ENCODE data around the gene BRPF3. TPM values are rescaled to one million over a fixed set of nuclear protein-coding genes. Genes with fewer than 3 reads are reported as not detected.

The BRPF3 gene
- total and polyA plus RNA-seq, 2 of the 13 experiments (the other 11 are each of a cell fraction or from before 2014, with no cell fraction given), result 12.3 to 22.9 TPM

DNA sequence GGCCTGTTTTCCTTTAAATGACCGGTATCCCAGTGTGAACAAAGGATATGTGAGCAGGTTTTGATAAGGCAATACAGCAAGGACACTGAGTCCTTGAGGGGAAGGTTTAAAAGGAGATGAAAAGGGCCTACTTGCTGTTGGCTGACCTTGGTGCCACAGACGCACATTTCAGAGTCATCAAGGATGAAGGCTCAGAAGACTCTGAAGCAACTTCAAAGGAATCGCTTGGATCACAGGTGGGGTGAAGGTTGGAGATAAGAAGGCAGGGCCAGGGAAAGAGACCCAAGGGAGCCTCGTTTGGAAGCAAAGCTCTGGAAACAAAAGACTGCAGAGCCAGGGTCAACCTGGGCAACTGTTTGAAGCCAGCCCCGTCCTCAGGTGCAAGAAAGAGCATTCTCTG is 43.2 kb downstream of the BRPF3 start (continued):
- TF ChIP-seq, protein P1, sequence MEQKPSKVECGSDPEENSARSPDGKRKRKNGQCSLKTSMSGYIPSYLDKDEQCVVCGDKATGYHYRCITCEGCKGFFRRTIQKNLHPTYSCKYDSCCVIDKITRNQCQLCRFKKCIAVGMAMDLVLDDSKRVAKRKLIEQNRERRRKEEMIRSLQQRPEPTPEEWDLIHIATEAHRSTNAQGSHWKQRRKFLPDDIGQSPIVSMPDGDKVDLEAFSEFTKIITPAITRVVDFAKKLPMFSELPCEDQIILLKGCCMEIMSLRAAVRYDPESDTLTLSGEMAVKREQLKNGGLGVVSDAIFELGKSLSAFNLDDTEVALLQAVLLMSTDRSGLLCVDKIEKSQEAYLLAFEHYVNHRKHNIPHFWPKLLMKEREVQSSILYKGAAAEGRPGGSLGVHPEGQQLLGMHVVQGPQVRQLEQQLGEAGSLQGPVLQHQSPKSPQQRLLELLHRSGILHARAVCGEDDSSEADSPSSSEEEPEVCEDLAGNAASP (CRISPR knock-in tag; IDR thresholded peaks at IDR 0.05; ENCODE audit: borderline replicate concordance), result peak; percentile 34; the same call in 1 of the 2 replicates
- TF ChIP-seq ELF3 (CRISPR knock-in tag; IDR thresholded peaks at IDR 0.05) (no peak), EP300 (IDR thresholded peaks at IDR 0.05; ENCODE audit: low read depth in 2 of 2, low read length in 2 of 2) (no peak), EP300 (CRISPR knock-in tag; IDR thresholded peaks at IDR 0.05; ENCODE audit: borderline replicate concordance) (0 out of 2 replicates have a peak, but pooled peaks have one; percentile 50), NR2F6 (IDR thresholded peaks at IDR 0.05) (0 out of 2 replicates have a peak, but pooled peaks have one; percentile 17), NR2F6 (CRISPR knock-in tag; IDR thresholded peaks at IDR 0.05) (no peak), YEATS2 (CRISPR knock-in tag; IDR thresholded peaks at IDR 0.05; ENCODE audit: borderline replicate concordance) (no peak), CREM (IDR thresholded peaks at IDR 0.05) (peak; percentile 11; the same call in 1 of the 2 replicates), CREM (CRISPR knock-in tag; IDR thresholded peaks at IDR 0.05) (no peak), NFYC (CRISPR knock-in tag; IDR thresholded peaks at IDR 0.05) (no peak), ZNF792 (CRISPR knock-in tag; IDR thresholded peaks at IDR 0.05) (no peak), TCF7 (IDR thresholded peaks at IDR 0.05; ENCODE audit: low read depth) (peak; percentile 36; the same call in 1 of the 2 replicates)
- TF ChIP-seq, protein P2, sequence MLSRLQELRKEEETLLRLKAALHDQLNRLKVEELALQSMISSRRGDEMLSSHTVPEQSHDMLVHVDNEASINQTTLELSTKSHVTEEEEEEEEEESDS (CRISPR knock-in tag; IDR thresholded peaks at IDR 0.05; ENCODE audit: borderline replicate concordance), result no peak

DNA sequence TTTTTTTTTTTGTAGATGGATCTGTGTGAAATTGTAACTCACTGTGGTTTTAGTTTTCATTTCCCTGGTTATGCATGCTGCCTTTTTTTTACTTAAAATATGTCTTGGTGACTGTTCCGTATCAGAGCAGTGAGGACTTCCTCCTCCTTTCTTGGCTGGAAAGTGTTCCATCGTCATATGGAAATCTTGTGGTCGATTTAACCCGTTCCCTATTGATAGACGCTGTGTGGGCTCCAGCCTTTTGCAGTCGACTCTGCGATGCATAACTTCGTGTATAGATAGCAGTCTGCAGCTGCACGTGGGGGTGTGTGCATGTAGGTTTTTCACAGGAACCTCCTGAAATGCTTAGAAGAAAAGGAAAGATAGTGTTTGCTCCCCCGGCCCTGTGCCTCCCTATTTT is 45.2 kb downstream of the BRPF3 start:
- WGBS (ENCODE audit: low lambda C conversion rate), result 56% methylated on average over 10 of the region's 10 CpGs

More for the DNA sequence above, 45.2 kb downstream of the BRPF3 start:
- Histone ChIP-seq H4K20me1 (ENCODE audit: insufficient read depth, low read length) (no peaks in the 10 kb centered on the region), H3K9ac (ENCODE audit: insufficient read depth, low read depth, low read length) (no peak overlapping the region), H3K27ac (ENCODE audit: extremely low read length, insufficient read depth, low read length) (no peak overlapping the region), H3K27me3 (ENCODE audit: control insufficient read depth in 1 of 2, insufficient read depth in 2 of 2, low read length in 2 of 2) (no peaks in the 10 kb centered on the region), H3K4me2 (ENCODE audit: low read depth, low read length) (no peak overlapping the region), H2AFZ (ENCODE audit: low read length) (no peak overlapping the region), H3K36me3 (replicated peaks in 1 of 2; ENCODE audit: control insufficient read depth in 1 of 2, insufficient read depth in 2 of 2, low read length in 2 of 2) (no peaks in the 10 kb centered on the region), H3K4me3 (replicated peaks in 1 of 3; ENCODE audit: insufficient read depth in 1 of 3, low read depth in 2 of 3, low read length in 3 of 3) (no peak overlapping the region), H3K4me1 (ENCODE audit: insufficient read depth, low read length) (peaks cover 60% of the 10 kb centered on the region), H3K9me3 (ENCODE audit: low read length) (no peaks in the 10 kb centered on the region), H3K79me2 (ENCODE audit: insufficient read depth, low read length) (no peaks in the 10 kb centered on the region)
- DNase-seq (ENCODE audit: low spot score) (no peak), ATAC-seq (no peak), FAIRE-seq (no peak)
- ChIA-PET POLR2A (interaction anchor here (0.6 kb wide), 1 partner anchor 962 kb away, joined by 3 read pairs; no protein-coding TSS in a partner anchor), CTCF (ENCODE audit: low intra/inter-chr PET ratio, low total read pairs) (no interaction called here)
- in situ Hi-C loops (cut with HindIII; ENCODE audit: extremely low pct_ligation_motif_present, low pct_unique_long_range_greater_than_20kb) (no loop called here), intact Hi-C loops (cut with micrococcal nuclease; ENCODE audit: unreplicated experiment) (no loop called here)
- TF ChIP-seq ZFP41 (CRISPR knock-in tag; IDR thresholded peaks at IDR 0.05; ENCODE audit: borderline replicate concordance), result no peak
- TF ChIP-seq ZNF3 (CRISPR knock-in tag; IDR thresholded peaks at IDR 0.05), result no peak
- no peak for TF ChIP-seq MEF2D (CRISPR knock-in tag; IDR thresholded peaks at IDR 0.05)
- TF ChIP-seq JUNB (CRISPR knock-in tag; IDR thresholded peaks at IDR 0.05; ENCODE audit: borderline replicate concordance), result no peak
- no peak for TF ChIP-seq ZNF282 (IDR thresholded peaks at IDR 0.05; ENCODE audit: partially characterized antibody)
- TF ChIP-seq KLF16 (CRISPR knock-in tag; IDR thresholded peaks at IDR 0.05), result no peak
- TF ChIP-seq CEBPB (IDR thresholded peaks at IDR 0.05; ENCODE audit: borderline replicate concordance, low read depth, low read length), result no peak
- BruUV-seq (replicated peaks), result no TSS peak

All from HepG2 (cell line).